GM12875 (cell line): ENCODE results near the gene SHKBP1.
"Not testable (repeated sequence)": the region's sequence is repeated elsewhere in the genome, so short reads cannot be mapped to it uniquely, and the experiment has no call there.

Experiments used
- H3K4me3 ChIP-seq: one replicate; pipeline ENCODE4 v1.5.1; 2011; ENCODE audit warnings: low read depth, low read length, control low read depth
- TF ChIP-seq, protein P1 (sequence below): IDR thresholded peaks from 2 replicates; pipeline ENCODE4 v1.5.1; 2011; ENCODE audit warnings: low read depth, mild to moderate bottlenecking, control low read depth, inconsistent platforms, low read length, moderate library complexity, borderline replicate concordance; ENCODE audit not compliant: insufficient read depth

Gene SHKBP1

DNA sequence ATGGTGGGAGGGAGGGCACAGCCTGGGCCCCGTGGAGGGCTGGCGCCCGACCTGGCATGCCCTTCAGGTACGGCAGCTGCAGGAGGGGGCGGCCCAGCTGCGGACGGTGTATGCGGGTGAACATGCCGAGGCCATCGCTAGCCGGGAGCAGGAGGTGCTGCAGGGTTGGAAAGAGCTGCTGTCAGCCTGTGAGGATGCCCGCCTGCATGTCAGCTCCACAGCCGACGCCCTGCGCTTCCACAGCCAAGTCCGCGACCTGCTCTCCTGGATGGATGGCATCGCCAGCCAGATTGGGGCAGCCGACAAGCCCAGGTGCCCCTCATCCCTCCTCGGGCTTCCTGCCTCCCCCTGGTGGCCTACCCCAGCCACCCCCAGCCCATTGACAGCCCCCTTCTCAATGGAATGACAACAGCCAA lies 16.6 kb upstream of the SHKBP1 start:
- H3K4me3 ChIP-seq, result no peak overlapping the region
- TF ChIP-seq, protein P1, sequence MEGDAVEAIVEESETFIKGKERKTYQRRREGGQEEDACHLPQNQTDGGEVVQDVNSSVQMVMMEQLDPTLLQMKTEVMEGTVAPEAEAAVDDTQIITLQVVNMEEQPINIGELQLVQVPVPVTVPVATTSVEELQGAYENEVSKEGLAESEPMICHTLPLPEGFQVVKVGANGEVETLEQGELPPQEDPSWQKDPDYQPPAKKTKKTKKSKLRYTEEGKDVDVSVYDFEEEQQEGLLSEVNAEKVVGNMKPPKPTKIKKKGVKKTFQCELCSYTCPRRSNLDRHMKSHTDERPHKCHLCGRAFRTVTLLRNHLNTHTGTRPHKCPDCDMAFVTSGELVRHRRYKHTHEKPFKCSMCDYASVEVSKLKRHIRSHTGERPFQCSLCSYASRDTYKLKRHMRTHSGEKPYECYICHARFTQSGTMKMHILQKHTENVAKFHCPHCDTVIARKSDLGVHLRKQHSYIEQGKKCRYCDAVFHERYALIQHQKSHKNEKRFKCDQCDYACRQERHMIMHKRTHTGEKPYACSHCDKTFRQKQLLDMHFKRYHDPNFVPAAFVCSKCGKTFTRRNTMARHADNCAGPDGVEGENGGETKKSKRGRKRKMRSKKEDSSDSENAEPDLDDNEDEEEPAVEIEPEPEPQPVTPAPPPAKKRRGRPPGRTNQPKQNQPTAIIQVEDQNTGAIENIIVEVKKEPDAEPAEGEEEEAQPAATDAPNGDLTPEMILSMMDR, result no peak

DNA sequence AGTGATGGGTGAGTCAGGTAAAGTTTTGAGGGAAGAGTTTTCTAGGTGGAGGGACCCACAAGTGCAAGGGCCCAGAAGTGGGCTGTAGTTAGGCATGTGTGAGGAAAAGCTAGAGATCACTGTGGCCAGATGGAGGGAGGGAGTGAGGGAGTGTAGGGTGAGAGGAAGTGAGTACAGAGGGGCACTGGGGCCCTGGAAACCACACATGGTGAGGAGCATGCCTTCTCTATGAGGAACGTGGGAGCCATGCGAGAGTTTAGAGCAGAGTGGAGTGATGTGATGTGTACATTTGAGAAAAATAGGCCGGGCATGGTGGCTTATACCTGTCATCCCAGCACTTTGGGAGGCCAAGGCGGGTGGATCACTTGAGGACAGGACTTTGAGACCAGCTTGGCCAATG lies 14.7 kb upstream of the SHKBP1 start:
- H3K4me3 ChIP-seq, result no peak overlapping the region
- TF ChIP-seq, protein P1, result no peak

DNA sequence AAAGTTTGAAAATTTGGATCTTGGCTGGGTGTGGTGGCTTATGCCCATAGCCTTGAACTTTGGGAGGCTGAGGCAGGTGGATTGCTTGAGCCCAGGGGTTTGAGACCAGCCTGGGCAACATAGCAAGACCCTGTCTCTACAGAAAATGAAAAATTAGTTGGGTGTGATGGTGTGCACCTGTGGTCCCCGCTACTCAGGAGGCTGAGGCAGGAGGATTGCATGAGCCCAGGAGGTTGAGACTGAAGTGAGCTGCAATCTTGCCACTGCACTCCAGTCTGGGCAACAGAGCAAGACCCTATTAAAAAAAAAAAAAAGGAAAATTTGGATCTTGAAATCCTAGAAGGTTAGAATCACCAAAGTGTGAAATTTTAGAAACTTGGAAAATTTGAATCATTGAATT lies 12.1 kb upstream of the SHKBP1 start:
- not testable (repeated sequence) for H3K4me3 ChIP-seq

DNA sequence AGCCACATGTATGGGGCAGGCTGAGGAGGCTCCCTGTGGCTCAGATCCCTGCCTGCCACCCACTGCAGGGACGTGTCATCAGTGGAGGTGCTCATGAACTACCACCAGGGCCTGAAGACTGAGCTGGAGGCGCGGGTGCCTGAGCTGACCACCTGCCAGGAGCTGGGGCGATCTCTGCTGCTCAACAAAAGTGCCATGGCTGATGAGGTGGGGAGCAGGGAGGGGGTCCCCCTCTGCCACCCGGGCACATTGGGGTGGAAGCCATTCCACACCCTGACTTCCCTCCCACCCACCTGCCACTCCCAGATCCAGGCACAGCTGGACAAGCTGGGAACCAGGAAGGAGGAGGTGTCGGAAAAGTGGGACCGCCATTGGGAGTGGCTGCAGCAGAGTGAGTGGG lies 11.3 kb upstream of the SHKBP1 start:
- H3K4me3 ChIP-seq, result no peak overlapping the region
- TF ChIP-seq, protein P1, result no peak

DNA sequence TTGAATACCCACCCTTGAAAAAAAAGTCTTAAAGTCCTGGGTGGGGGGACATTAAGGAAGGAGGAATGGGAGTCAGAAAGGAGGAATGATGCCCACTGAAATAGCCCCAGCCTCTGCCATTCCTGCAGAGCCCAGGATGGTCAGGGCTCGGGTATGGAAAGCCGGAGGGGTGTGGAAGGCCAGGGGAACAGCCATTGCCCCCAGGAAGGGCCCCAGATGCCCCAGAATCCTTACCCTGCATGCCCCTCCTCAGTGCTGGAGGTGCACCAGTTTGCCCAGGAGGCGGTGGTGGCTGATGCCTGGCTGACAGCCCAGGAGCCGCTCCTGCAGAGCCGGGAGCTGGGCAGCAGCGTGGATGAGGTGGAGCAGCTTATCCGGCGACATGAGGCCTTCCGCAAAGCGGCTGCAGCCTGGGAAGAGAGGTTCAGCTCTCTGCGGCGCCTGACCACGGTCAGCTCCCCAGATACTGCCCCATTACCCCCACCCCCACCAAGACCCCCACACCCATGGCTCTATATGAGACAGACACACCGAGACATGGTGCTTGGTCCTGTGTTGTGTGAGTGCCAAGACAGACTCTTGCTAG lies 10.7 kb upstream of the SHKBP1 start:
- no peak overlapping the region for H3K4me3 ChIP-seq
- TF ChIP-seq, protein P1, result no peak

DNA sequence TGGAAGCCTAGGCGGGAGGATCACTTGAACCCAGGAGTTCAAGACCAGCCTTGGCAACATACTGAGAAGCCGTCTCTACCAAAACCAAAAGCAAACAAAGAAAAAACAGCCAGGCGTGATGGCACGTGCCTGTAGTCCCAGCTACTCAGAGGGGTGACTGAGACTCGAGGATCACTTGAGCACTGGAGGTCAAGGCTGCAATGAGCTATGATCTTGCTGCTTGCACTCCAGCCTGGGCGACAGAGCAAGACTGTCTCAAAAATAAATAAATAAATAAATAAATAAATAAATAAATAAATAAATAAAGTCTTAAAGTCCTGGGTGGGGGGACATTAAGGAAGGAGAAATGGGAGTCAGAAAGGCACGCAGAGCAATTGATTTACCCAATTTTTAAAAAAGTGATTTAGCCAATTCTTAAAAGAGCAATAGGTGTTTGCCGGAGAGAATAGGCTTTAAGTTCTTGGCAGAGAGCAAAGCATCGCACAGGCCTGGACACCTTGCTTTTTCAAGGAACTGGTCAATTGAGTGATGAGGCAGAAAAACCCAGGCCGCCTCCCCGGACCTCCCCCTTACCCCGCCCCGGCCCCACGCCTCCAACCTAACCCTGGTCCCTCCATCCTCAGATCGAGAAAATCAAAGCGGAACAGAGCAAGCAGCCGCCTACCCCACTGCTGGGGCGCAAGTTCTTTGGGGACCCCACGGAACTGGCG lies 9.5 kb upstream of the SHKBP1 start:
- H3K4me3 ChIP-seq, result no peak overlapping the region
- TF ChIP-seq, protein P1, result no peak

DNA sequence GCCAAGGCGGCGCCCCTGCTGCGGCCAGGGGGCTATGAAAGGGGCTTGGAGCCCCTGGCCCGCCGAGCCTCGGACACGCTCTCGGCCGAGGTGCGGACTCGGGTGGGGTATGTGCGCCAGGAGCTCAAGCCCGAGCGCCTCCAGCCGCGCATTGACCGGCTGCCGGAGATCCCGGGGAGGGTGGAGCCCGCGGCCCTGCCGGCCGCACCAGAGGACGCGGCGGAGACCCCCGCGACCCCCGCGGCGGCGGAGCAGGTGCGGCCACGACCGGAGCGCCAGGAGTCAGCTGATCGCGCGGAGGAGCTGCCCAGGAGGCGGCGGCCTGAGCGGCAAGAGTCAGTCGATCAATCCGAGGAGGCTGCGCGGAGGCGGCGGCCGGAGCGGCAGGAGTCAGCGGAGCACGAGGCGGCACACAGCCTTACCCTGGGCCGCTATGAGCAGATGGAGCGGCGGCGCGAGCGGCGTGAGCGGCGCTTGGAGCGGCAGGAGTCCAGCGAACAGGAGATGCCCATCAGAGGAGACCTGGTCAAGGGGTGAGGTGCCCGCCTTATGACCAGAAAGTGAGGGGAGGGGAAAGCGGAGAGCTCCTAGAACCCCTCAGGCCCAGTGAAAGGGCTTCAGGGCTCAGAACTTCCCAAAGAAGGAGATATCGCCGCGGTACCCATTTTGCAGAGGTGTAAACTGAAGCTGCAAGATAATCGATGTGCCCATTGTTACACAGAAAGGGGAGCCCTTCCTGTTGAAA lies 8.8 kb upstream of the SHKBP1 start:
- no peak overlapping the region for H3K4me3 ChIP-seq

More for the DNA sequence above, 8.8 kb upstream of the SHKBP1 start:
- TF ChIP-seq, protein P1, result no peak
